NCI-H345 treated with DMSO at 0.1 percent for 48 hours (cell line): ENCODE results near the gene LGALS9B.
"Not testable (repeated sequence)": the region's sequence is repeated elsewhere in the genome, so short reads cannot be mapped to it uniquely, and the experiment has no call there.

Experiments
- DNase-seq: peaks from one replicate; lab custom pipeline; 2025; ENCODE audit not compliant: unreplicated experiment; lab: John Stamatoyannopoulos, UW

LGALS9B gene

GRCh38 chr17:20417492-20418080 lies 49.8 kb downstream of the LGALS9B start:
- not testable (repeated sequence) for DNase-seq

GRCh38 chr17:20416381-20416911 lies 50.9 kb downstream of the LGALS9B start:
- DNase-seq, result not testable (repeated sequence)

- DNase-seq, result not testable (repeated sequence)
Observed at GRCh38 chr17:20415479-20415878, 51.9 kb downstream of the LGALS9B start.

- not testable (repeated sequence) for DNase-seq
Observed at GRCh38 chr17:20401306-20402022, 65.9 kb downstream of the LGALS9B start.

DNA sequence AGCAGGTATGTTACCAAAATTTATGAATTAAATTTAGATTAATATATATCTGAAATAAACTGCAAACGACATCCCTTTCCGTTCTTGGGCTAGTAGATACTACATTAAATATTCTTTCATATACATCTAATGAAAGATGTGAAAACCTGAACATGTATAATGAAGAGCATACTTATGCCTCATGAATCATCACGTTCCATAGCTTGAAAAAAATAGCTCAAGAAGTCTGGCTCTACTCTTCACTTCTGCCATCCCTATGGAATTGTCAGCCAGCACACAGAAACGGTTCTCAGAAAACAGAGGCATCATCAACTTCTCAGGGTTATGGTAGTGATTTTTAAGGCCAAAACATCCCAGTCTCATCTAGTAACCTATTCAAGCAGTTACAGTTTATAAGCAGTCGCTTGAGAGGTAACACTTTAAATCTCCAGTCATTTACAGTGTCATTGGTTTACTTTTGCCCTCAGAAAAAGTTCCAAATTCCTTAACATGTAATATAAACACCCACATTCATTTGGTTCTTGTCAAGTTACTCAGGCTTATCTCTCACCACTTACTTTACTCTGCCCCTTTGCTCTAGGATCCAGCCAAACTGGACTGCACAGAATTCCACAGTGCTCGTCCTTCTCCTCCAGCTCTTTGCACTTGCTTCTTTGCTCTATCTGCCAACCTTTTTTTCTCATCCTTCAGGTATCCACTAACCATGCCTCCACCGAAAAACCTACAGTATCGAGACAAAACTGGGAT lies 66.6 kb downstream of the LGALS9B start:
- not testable (repeated sequence) for DNase-seq
